ENCODE results near the gene FRMPD4.

DNA sequence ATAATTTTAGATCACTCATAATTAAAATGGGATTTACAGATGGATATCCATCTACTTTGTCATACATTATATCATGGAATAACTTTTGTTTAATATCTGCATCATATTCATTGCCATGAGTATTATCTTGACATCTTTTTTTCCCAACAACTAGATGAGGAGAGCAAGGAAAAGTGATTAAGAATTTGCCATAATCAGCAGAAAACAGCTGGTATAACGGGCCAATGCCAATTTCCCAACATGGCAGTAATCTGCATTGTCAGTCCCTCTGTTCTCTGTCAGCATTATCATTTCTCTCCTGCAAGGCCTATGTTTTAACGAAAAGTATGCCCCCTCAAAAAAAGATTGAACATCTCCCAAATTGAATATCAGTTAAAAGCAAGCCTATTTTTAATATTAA lies 314.0 kb downstream of the FRMPD4 start:
- no peak for TF ChIP-seq GATA3 (IDR thresholded peaks at IDR 0.05; ENCODE audit: low read depth, low read length)
- TF ChIP-seq GATA2 (IDR thresholded peaks at IDR 0.05; ENCODE audit: low read depth, low read length): no peak

All from SH-SY5Y (cell line).